Nephron progenitor cell (in vitro differentiated cells): ENCODE measurements around the gene TCERG1L.

Experiments
- DNase-seq: peaks from one replicate; pipeline ENCODE4 v3.0.0; 2021
- H3K27ac Mint-ChIP-seq: 2 replicates; pipeline ENCODE4 v1.8.0; 2021; ENCODE audit warnings: mild to moderate bottlenecking, moderate library complexity, mixed read lengths
- H3K27me3 Mint-ChIP-seq: 2 replicates; pipeline ENCODE4 v1.8.0; 2021; ENCODE audit warnings: mild to moderate bottlenecking, low read depth, mixed read lengths; ENCODE audit not compliant: poor library complexity
- H3K36me3 Mint-ChIP-seq: 2 replicates; pipeline ENCODE4 v1.8.0; 2021; ENCODE audit warnings: low read depth, mixed read lengths
- H3K4me1 Mint-ChIP-seq: 2 replicates; pipeline ENCODE4 v1.8.0; 2021; ENCODE audit warnings: mixed read lengths
- H3K4me3 Mint-ChIP-seq: 2 replicates; pipeline ENCODE4 v1.8.0; 2021; ENCODE audit warnings: mild to moderate bottlenecking, moderate library complexity, mixed read lengths
- H3K9me3 Mint-ChIP-seq: 2 replicates; pipeline ENCODE4 v1.8.0; 2021; ENCODE audit warnings: mild to moderate bottlenecking, moderate library complexity, mixed read lengths
- TF ChIP-seq, protein P1 (sequence below): fragments of 200-600 bp; sonication (generic); IDR thresholded peaks from 2 replicates; pipeline ENCODE4 v1.5.0; 2021; ENCODE audit warnings: antibody characterized with exemption

The TCERG1L gene

DNA sequence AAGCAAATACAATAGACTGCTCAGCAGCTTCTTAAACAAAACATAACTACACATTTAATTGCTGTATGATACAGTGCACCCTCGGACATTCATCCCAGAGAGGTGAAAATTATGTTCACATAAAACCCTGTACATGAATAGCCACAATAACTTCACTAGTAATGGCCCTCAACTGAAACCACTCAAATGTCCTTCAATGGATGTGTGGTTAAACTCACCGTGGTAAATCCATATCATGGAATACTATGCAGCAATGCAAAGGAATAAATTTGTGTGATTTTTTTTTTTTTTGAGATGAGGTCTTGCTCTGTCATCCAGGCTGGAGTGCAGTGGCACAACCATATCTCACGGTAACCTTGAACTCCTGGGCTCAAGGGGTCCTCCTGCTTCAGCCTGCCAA, 252.7 kb downstream of the TCERG1L start:
- peaks cover 7% of the 10 kb centered on the region for H3K4me1 Mint-ChIP-seq
- DNase-seq, result no peak
- no peak overlapping the region for H3K27ac Mint-ChIP-seq
- peaks cover 18% of the 10 kb centered on the region for H3K9me3 Mint-ChIP-seq
- H3K4me3 Mint-ChIP-seq, result no peak overlapping the region
- TF ChIP-seq, protein P1, sequence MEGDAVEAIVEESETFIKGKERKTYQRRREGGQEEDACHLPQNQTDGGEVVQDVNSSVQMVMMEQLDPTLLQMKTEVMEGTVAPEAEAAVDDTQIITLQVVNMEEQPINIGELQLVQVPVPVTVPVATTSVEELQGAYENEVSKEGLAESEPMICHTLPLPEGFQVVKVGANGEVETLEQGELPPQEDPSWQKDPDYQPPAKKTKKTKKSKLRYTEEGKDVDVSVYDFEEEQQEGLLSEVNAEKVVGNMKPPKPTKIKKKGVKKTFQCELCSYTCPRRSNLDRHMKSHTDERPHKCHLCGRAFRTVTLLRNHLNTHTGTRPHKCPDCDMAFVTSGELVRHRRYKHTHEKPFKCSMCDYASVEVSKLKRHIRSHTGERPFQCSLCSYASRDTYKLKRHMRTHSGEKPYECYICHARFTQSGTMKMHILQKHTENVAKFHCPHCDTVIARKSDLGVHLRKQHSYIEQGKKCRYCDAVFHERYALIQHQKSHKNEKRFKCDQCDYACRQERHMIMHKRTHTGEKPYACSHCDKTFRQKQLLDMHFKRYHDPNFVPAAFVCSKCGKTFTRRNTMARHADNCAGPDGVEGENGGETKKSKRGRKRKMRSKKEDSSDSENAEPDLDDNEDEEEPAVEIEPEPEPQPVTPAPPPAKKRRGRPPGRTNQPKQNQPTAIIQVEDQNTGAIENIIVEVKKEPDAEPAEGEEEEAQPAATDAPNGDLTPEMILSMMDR, result no peak
- peaks cover 30% of the 10 kb centered on the region for H3K27me3 Mint-ChIP-seq
- H3K36me3 Mint-ChIP-seq, result no peaks in the 10 kb centered on the region

DNA sequence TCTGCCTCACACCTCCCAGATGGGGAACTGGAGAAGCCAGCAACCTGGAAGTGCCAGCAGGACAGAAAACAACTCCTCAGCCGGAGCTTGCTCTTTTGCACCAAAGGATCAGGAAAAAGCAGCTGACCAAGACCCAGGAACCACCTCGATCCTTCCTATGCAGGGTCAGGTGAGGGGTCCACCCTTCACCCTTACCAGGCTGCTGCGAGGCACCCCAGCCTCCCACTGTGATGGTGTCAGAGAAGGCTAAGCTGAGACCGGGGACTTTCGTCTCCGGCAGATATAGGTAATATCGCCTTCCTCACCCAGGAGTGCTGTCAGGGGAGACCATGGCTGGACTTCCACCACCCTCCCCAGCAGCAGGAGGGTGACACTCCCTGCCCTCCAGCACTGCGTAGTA, 254.7 kb downstream of the TCERG1L start:
- Mint-ChIP-seq H3K4me1 (peaks cover 17% of the 10 kb centered on the region), H3K9me3 (peaks cover 29% of the 10 kb centered on the region), H3K4me3 (no peak overlapping the region), H3K27ac (no peak overlapping the region), H3K27me3 (peaks cover 33% of the 10 kb centered on the region), H3K36me3 (no peaks in the 10 kb centered on the region)
- TF ChIP-seq, protein P1, result no peak
- DNase-seq, result no peak

DNA sequence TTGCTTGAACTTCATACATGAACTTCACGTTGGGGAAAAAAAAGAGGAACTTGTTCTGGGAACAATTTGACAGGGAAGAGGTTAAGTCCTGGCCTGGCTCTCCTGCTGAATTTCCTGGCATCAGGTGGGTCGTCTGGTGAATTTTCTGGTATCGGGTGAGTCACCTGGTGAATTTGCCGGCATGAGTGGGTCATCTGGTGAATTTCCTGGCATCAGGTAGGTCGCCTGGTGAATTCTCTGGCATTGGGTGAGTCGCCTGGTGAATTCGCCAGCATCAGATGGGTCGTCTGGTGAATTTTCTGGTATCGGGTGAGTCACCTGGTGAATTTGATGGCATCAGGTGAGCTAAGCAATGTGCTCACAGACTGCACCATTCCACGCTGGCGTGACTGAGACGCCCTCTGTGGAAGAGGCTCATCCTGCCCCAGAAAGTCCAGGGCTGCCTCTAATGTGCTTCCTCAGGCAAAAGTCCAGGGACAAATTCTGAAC, 255.4 kb downstream of the TCERG1L start:
- DNase-seq, result no peak
- Mint-ChIP-seq H3K4me1 (peaks cover 12% of the 10 kb centered on the region), H3K27ac (no peak overlapping the region), H3K36me3 (no peaks in the 10 kb centered on the region), H3K27me3 (peaks cover 30% of the 10 kb centered on the region), H3K4me3 (no peak overlapping the region), H3K9me3 (peaks cover 31% of the 10 kb centered on the region)
- TF ChIP-seq, protein P1, result no peak

DNA sequence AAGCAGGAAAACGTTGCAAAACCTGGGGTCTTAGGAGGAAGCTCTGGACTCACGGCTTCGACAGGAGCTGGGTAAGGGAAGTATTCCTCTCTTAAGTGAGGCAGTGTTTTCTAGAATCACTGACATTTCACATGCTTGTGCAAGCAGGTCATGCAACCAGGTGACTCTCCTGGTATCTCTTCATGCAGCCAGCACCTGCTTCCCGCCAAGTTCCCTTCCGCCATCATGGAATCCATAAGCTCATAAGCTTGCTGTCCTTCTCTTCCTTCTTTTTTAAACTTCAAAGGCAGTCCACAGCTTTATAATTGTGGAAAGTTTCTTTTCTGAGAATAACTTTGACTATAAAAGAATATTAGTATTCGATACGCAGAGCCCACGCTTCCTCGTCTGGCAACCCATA, 256.1 kb downstream of the TCERG1L start:
- TF ChIP-seq, protein P1, result no peak
- H3K4me1 Mint-ChIP-seq, result peaks cover 15% of the 10 kb centered on the region
- H3K27me3 Mint-ChIP-seq, result peaks cover 35% of the 10 kb centered on the region
- peaks cover 37% of the 10 kb centered on the region for H3K9me3 Mint-ChIP-seq
- no peak overlapping the region for H3K4me3 Mint-ChIP-seq
- no peak overlapping the region for H3K27ac Mint-ChIP-seq
- H3K36me3 Mint-ChIP-seq, result no peaks in the 10 kb centered on the region
- no peak for DNase-seq

DNA sequence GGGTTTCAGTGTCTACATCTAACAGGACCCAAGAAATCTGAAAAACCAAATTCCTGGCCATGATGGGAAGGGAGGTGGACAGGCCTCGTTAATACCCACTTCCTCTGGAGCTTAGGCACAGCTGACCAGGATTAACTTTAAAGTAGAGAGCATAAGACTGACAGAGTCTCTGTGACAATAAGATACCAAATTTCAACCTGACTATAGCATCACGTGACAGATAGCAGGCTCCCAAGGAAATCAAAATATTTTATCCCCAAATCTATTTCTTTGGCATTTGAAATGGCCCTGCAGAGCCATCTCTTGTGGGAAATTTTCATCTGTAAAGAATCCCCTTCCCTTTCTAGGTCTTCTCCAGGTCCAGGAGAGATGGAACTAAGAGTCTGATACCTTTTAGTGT, 258.3 kb downstream of the TCERG1L start:
- peaks cover 55% of the 10 kb centered on the region for H3K27me3 Mint-ChIP-seq
- peaks cover 30% of the 10 kb centered on the region for H3K9me3 Mint-ChIP-seq
- no peaks in the 10 kb centered on the region for H3K36me3 Mint-ChIP-seq
- H3K27ac Mint-ChIP-seq, result no peak overlapping the region
- H3K4me1 Mint-ChIP-seq, result peaks cover 26% of the 10 kb centered on the region
- DNase-seq, result no peak
- no peak overlapping the region for H3K4me3 Mint-ChIP-seq
- TF ChIP-seq, protein P1, result no peak

DNA sequence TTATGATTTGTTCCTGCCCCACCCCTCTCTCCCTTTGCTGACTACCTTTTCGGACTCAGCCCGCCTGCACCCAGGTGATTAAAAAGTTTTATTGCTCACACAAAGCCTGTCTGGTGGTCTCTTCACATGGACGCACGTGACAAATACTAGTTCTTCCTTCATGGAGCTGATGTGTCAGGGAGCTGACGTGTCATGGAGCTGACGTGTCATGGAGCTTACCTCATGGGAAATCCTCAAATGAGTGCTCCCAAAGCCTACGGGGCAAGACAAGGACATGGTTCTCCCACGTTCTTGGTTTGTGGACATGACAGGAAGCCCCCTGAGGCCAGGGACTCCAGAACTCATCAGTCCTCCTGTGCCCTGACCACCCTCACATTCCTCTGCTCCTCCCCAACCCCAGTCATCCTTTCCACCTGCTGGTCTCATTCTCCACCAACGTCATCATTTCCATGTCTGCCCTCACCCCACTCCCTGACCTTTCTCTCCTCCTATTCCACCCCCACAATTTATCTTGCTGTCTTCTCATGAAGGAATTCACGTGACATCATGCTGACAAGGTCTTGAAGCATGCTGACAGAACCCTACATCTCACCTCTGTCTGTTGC, 261.3 kb downstream of the TCERG1L start:
- peaks cover 27% of the 10 kb centered on the region for H3K4me1 Mint-ChIP-seq
- H3K27ac Mint-ChIP-seq, result no peak overlapping the region
- no peak for DNase-seq
- TF ChIP-seq, protein P1, result no peak
- H3K9me3 Mint-ChIP-seq, result peaks cover 31% of the 10 kb centered on the region
- no peak overlapping the region for H3K4me3 Mint-ChIP-seq
- peaks cover 74% of the 10 kb centered on the region for H3K27me3 Mint-ChIP-seq
- H3K36me3 Mint-ChIP-seq, result no peaks in the 10 kb centered on the region
